Measurements from ENCODE around the gene SNX13.

The SNX13 gene

DNA sequence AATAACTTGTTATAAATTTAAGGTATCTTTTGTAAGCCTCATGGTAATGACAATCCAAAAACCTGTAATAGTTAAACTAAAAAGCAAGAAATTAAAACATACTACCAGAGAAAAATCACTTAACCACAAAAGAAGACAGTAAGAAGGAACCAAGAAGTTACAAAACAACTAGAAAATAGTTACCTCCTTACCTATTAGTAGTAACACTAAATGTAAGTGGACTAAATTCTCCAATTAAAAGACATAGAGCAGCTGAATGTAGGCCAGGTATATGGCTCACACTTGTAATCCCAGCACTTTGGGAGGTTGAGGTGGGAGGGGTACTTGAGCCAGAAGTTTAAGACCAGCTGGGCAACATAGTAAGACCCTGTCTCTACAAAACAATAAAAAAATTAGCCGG, 84.0 kb downstream of the SNX13 start:
- peaks cover 12% of the 10 kb centered on the region for H3K9me3 ChIP-seq
- H3K4me1 ChIP-seq, result no peaks in the 10 kb centered on the region
- H3K36me3 ChIP-seq, result peaks cover 39% of the 10 kb centered on the region
- TF ChIP-seq Cebpa-rat (IDR thresholded peaks at IDR 0.05), result no peak
- H3K4me3 ChIP-seq, result no peak overlapping the region
- H3K4me2 ChIP-seq, result no peak overlapping the region
- H3K9ac ChIP-seq, result no peak overlapping the region
- H4K20me1 ChIP-seq, result no peaks in the 10 kb centered on the region
- no peak overlapping the region for H3K27ac ChIP-seq
- H3K27me3 ChIP-seq, result no peaks in the 10 kb centered on the region

GRCh38 chr7:17855202-17855601, 85.1 kb downstream of the SNX13 start:
- Histone ChIP-seq H3K4me3 (no peak overlapping the region), H3K27me3 (no peaks in the 10 kb centered on the region), H3K36me3 (peaks cover 36% of the 10 kb centered on the region), H3K27ac (no peak overlapping the region), H3K4me2 (no peak overlapping the region), H3K9ac (no peak overlapping the region), H4K20me1 (no peaks in the 10 kb centered on the region), H3K9me3 (peaks cover 12% of the 10 kb centered on the region), H3K4me1 (no peaks in the 10 kb centered on the region)
- TF ChIP-seq Cebpa-rat (IDR thresholded peaks at IDR 0.05), result no peak

- Histone ChIP-seq H3K27me3 (no peaks in the 10 kb centered on the region), H3K9ac (no peak overlapping the region), H3K4me1 (no peaks in the 10 kb centered on the region), H3K4me3 (no peak overlapping the region), H3K4me2 (no peak overlapping the region), H4K20me1 (no peaks in the 10 kb centered on the region), H3K9me3 (peaks cover 12% of the 10 kb centered on the region), H3K36me3 (peaks cover 36% of the 10 kb centered on the region), H3K27ac (no peak overlapping the region)
- no peak for TF ChIP-seq Cebpa-rat (IDR thresholded peaks at IDR 0.05)
Measured at GRCh38 chr7:17854261-17855047, 85.8 kb downstream of the SNX13 start.

DNA sequence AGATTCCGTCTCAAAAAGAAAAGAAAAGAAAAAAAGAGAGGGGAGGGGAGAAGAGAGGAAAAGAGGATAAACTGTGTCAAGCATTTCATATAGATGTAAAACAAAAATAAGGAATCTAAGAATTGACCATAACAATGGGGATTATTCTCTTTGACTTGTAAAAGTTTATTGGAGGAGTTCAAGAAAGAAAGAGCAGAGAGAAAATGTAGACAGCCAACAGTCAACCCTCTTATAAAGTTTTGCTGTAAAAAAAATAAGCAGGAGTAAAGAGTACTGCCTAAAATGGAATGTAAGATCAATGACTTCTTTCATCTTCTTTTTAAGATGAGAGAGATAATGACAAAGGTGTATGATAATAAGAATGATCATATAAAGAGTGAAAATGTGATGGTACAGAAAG, 87.9 kb downstream of the SNX13 start:
- no peak overlapping the region for H3K27ac ChIP-seq
- H3K4me1 ChIP-seq, result no peaks in the 10 kb centered on the region
- peaks cover 46% of the 10 kb centered on the region for H3K36me3 ChIP-seq
- TF ChIP-seq Cebpa-rat (IDR thresholded peaks at IDR 0.05), result no peak
- peaks cover 10% of the 10 kb centered on the region for H3K9me3 ChIP-seq
- no peak overlapping the region for H3K4me2 ChIP-seq
- H3K9ac ChIP-seq, result no peak overlapping the region
- H4K20me1 ChIP-seq, result no peaks in the 10 kb centered on the region
- no peaks in the 10 kb centered on the region for H3K27me3 ChIP-seq
- no peak overlapping the region for H3K4me3 ChIP-seq

DNA sequence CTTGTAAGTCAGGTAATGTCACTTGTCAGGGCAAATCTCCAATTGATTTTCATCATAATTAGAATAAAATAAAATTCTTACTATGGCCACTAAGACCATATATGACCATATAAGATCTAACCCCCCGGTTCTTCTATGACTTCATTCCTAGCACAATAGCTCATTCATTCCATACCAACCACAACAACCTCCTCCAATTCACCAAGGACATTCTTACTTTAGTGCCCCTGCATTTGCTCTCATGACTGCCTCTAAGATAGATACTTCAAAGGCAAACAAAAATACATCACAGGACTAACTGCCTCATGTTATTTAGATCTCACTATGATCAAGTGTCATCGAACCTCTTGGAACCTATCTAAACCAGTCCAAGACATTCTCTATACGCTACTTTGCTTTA, 90.8 kb downstream of the SNX13 start:
- H3K4me2 ChIP-seq, result no peak overlapping the region
- H3K27me3 ChIP-seq, result no peaks in the 10 kb centered on the region
- no peaks in the 10 kb centered on the region for H3K9me3 ChIP-seq
- no peak overlapping the region for H3K4me3 ChIP-seq
- no peak for TF ChIP-seq Cebpa-rat (IDR thresholded peaks at IDR 0.05)
- peaks cover 36% of the 10 kb centered on the region for H3K36me3 ChIP-seq
- H3K4me1 ChIP-seq, result no peaks in the 10 kb centered on the region
- no peak overlapping the region for H3K9ac ChIP-seq
- H3K27ac ChIP-seq, result no peak overlapping the region
- H4K20me1 ChIP-seq, result no peaks in the 10 kb centered on the region

DNA sequence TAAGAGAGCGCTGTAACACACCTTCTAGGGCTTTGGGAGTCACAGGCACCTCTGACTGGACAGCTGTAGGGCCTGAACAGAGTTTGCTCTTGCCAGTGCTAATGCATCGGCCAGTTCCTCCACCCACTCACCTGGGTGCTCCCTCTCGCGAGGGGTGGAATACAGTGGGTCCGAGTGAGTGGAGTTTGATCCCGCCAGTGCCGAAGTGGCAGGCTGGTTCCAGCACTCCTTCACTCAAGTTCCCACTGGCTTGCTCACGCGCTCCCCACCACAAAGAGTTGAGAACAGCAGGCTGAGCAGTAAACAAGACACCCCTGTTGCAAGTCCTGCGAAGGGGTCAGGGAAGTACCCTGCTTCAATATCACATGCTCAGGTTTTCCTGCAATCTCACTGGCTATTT, 91.8 kb downstream of the SNX13 start:
- Histone ChIP-seq H3K4me3 (no peak overlapping the region), H4K20me1 (no peaks in the 10 kb centered on the region), H3K9ac (no peak overlapping the region), H3K27ac (no peak overlapping the region), H3K4me2 (no peak overlapping the region), H3K9me3 (no peaks in the 10 kb centered on the region), H3K36me3 (peaks cover 36% of the 10 kb centered on the region), H3K4me1 (no peaks in the 10 kb centered on the region), H3K27me3 (no peaks in the 10 kb centered on the region)
- no peak for TF ChIP-seq Cebpa-rat (IDR thresholded peaks at IDR 0.05)

DNA sequence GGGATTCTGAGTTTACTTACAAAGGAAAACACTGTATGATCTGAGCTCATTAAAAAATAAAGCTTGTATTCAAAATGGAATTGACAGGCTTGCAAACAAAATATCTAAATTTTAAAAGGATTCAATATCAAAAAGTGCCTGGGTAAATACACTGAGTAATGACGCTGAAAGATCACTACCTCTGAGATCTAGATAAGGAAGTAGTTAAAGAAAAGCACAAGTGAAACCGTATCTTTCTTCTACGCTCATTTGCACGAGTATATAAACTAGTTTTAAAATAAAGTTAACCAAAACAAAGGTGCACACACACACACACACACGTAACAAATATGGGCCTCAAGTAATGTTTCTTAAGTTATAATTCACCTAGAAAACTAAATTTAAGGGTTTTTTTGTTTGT, 93.4 kb downstream of the SNX13 start:
- peaks cover 29% of the 10 kb centered on the region for H3K36me3 ChIP-seq
- H4K20me1 ChIP-seq, result no peaks in the 10 kb centered on the region
- no peak overlapping the region for H3K9ac ChIP-seq
- no peak overlapping the region for H3K4me3 ChIP-seq
- H3K9me3 ChIP-seq, result no peaks in the 10 kb centered on the region
- H3K4me2 ChIP-seq, result no peak overlapping the region
- no peaks in the 10 kb centered on the region for H3K4me1 ChIP-seq
- TF ChIP-seq Cebpa-rat (IDR thresholded peaks at IDR 0.05), result no peak
- H3K27ac ChIP-seq, result no peak overlapping the region
- H3K27me3 ChIP-seq, result no peaks in the 10 kb centered on the region

DNA sequence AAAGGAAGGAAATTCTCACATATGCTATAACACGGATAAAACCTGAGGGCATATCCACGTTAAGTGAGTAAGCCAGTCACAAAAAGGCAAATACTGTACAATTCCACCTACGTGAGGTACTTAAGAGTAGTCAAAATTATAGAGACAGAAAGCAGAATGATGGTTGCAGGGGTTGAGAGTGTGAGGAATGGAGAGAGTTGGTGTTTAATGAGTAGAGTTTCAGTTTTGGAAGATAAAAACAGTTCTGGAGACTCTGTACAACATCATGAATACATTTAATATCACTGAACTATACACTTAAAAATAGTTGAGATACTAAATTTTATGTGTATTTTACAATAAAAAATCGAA, 95.1 kb downstream of the SNX13 start:
- no peak overlapping the region for H3K27ac ChIP-seq
- H3K4me2 ChIP-seq, result no peak overlapping the region
- no peak overlapping the region for H3K4me3 ChIP-seq
- no peaks in the 10 kb centered on the region for H3K4me1 ChIP-seq
- no peak for TF ChIP-seq Cebpa-rat (IDR thresholded peaks at IDR 0.05)
- H3K9ac ChIP-seq, result no peak overlapping the region
- H3K9me3 ChIP-seq, result no peaks in the 10 kb centered on the region
- H3K36me3 ChIP-seq, result peaks cover 26% of the 10 kb centered on the region
- no peaks in the 10 kb centered on the region for H4K20me1 ChIP-seq
- no peaks in the 10 kb centered on the region for H3K27me3 ChIP-seq

DNA sequence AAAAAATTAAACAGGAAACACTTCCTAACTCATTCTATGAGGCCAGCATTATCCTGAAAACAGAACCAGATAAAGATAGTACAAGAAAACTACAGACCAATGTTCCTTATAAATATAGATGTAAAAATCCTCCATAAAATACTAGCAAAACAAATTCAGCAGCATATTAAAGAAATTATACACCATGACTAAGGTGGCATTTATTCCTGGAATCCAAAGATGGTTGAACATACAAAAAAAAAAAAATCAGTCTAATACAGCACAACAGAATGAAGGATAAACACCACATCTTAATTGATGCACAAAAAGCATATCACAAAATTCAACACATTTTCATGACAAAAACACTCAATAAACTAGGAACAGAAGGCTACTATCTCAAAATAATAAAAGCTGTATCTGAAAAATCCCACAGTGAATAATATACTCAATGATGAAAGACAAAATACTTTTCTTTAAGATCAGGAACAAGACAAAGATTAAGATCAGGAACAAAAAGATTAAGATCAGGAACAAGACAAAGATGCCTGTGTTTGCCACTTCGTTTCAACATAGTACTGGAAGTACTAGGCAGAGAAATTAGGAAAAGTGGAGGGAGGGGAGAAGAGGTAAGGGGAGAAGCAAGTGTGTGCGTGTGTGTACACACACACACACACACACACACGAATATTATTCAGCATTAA, 95.6 kb downstream of the SNX13 start:
- Histone ChIP-seq H3K4me1 (no peaks in the 10 kb centered on the region), H4K20me1 (no peaks in the 10 kb centered on the region), H3K36me3 (peaks cover 29% of the 10 kb centered on the region), H3K9ac (no peak overlapping the region), H3K27ac (no peak overlapping the region), H3K27me3 (no peaks in the 10 kb centered on the region), H3K4me3 (no peak overlapping the region), H3K4me2 (no peak overlapping the region), H3K9me3 (no peaks in the 10 kb centered on the region)
- TF ChIP-seq Cebpa-rat (IDR thresholded peaks at IDR 0.05), result no peak

GRCh38 chr7:17844022-17844421, 96.3 kb downstream of the SNX13 start:
- Histone ChIP-seq H3K36me3 (peaks cover 33% of the 10 kb centered on the region), H3K4me2 (no peak overlapping the region), H3K9me3 (no peaks in the 10 kb centered on the region), H3K4me3 (no peak overlapping the region), H3K4me1 (no peaks in the 10 kb centered on the region), H3K27me3 (no peaks in the 10 kb centered on the region), H3K9ac (no peak overlapping the region), H3K27ac (no peak overlapping the region), H4K20me1 (no peaks in the 10 kb centered on the region)
- no peak for TF ChIP-seq Cebpa-rat (IDR thresholded peaks at IDR 0.05)

All from BLaER1 (cell line).